H1 (cell line): ENCODE results near the gene CTRL.

Experiments
- CTCF ChIP-seq, 3 experiments: IDR thresholded peaks; 1 replicate in 2 of 3; 2 replicates in 1 of 3; pipeline versions ENCODE4 v1.5.1 to v1.6.1; 2011; ENCODE audit warnings: low read length in 3 of 3, mild to moderate bottlenecking in 3 of 3, inconsistent platforms in 2 of 3, low read depth in 1 of 3, moderate library complexity in 1 of 3; ENCODE audit not compliant: insufficient read depth in 1 of 3; ENCODE audit errors: control extremely low read depth in 1 of 3
- SUZ12 ChIP-seq: fragments of 200-600 bp; sonication (generic); IDR thresholded peaks from 2 replicates; pipeline ENCODE4 v1.6.1; 2012; ENCODE audit warnings: mild to moderate bottlenecking, inconsistent platforms, low read length, moderate library complexity, mixed read lengths

- TF ChIP-seq CTCF (IDR thresholded peaks at IDR 0.05; ENCODE audit: control extremely low read depth in 1 of 3, insufficient read depth in 1 of 3, low read depth in 1 of 3, low read length in 3 of 3) (no peak), SUZ12 (no peak)
These were observed 789 bp upstream of the CTRL start for GRCh38 chr16:67932462-67932840.
